Stimulated activated CD4-positive, alpha-beta T cell treated with anti-CD3 and anti-CD28 coated beads, Interleukin-12 subunit alpha, Interleukin-12 subunit beta, amount 100 ng/mL, for 24 hours (primary cell): Measurements from ENCODE around the gene CXCL16.
"Not testable (repeated sequence)": the region's sequence is repeated elsewhere in the genome, so short reads cannot be mapped to it uniquely, and the experiment has no call there.

Experiments used
- DNase-seq, 2 experiments: peaks; one replicate each; pipeline ENCODE4 v3.0.0-alpha.2; 2020; ENCODE audit warnings: low read depth in 2 of 2

CXCL16 gene

DNA sequence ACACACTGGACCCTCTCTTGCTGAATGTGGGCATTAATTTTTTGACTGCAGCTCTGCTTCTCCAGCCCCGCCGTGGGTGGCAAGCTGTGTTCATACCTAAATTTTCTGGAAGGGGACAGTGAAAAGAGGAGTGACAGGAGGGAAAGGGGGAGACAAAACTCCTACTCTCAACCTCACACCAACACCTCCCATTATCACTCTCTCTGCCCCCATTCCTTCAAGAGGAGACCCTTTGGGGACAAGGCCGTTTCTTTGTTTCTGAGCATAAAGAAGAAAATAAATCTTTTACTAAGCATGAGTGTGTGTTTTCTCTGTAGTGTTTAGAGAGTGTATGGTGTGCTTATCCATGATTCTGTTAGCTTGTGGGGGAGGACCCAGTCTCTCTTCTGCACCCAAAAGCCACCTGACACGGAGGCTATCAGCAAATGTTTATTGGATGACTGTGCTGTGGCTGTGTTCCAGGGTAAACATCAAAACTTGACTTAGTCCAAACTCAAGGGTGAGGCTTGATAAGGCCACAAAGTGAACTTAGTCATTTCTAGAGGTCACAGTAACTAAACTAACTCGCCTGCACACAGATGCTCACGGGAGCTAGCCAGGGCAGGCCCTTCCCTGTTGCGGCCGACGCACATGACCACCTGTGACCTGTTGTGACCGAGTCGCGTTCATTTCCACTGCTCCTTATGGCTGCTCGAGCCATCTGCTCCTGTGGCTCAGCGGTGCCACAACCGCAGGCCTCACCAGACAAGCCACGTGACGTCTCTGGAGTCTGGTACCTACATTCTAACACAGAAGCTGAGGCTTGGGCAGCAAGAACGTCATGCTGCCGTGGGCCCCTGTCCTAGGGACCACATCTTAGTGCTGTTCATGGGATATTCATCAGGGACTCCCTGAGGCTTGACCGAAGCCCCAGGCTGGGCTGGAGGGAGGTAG is 18.3 kb downstream of the CXCL16 start:
- no peak for DNase-seq

DNA sequence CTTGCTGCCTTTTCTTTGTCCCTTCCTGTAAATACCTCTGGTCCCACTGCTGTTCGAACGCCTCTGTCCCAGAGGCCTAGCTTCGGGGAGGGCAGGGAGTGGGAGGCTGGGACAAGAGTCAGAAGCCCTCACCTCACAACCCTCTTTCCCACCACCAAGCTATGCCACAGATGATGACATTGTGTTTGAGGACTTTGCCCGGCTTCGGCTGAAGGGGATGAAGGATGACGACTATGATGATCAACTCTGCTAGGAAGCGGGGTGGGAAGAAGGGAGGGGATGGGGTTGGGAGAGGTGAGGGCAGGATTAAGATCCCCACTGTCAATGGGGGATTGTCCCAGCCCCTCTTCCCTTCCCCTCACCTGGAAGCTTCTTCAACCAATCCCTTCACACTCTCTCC is 18.9 kb downstream of the CXCL16 start:
- DNase-seq: no peak

DNA sequence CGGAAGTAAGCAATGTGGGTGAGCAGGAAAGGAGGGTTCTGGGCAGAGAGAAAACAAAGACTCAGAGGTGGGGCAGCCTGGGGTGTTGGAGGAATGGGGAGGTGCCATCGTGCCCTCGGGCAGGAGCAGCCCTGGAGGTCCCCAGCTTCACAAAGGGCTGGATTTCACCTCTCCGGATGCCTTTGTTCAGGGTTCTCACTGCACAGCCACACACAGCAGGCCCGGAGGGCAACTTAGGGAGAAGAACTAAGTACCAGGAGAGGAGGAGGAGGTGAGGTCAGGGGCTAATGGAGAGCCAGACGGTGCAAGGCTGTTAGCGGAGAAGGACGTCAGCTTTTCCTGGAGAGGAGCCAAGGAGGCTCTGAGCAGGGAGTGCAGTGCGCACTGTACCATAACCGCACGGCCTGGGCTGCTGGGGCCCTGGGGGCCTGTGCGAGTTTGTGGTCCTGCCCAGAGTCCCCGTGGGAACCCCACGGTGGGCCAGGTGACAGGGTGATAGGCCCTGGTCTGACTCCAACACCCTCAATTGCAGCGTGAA is 20.0 kb downstream of the CXCL16 start:
- DNase-seq: no peak

DNA sequence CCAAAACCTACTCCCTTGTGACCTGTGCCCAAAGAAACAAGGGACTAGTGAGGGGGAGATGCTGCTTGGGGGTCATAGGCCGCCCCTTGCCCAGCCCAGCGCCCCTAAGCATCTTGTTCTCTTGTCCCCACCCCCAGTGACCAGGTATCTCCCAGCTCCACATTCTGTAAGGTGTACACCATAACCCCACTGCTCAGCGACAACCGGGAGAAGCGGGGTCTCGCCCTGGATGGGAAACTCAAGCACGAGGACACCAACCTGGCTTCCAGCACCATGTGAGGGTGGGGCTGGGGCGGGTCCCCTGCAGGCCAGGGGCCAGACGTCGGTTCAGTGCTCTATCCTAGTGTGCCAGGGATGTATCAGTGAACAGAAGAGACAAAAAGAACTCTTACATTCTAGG is 20.6 kb downstream of the CXCL16 start:
- no peak for DNase-seq

DNA sequence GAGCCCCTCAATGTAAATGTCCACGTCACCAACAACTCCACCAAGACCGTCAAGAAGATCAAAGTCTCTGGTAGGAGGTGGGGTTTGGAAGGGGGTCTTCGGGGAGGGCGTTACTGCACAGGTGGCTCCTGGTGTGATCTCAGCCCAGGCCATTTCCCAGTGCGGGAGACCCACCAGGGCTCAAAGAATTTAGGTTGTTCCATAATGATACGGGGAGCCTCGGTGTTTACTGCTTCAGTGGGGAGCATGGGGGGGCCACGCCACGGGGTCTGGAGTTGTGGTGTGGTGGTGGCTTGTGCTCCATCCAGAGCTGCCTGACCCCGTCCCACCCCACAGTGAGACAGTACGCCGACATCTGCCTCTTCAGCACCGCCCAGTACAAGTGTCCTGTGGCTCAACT is 21.5 kb downstream of the CXCL16 start:
- no peak for DNase-seq

DNA sequence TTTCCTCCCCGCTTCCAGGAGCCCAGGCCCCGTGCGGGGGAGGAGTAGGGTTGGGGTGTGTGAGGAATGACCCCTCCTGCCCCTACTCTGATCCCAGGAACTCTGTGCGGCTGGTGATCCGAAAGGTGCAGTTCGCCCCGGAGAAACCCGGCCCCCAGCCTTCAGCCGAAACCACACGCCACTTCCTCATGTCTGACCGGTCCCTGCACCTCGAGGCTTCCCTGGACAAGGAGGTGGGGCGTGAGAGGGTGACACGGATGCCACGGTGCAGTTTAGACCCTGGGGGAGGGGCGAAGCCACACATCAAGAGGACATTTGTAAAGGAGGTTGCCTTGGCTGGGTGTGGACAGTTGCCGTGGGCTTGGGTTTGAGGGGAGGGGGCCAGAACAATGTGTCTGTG is 21.9 kb downstream of the CXCL16 start:
- no peak for DNase-seq

DNA sequence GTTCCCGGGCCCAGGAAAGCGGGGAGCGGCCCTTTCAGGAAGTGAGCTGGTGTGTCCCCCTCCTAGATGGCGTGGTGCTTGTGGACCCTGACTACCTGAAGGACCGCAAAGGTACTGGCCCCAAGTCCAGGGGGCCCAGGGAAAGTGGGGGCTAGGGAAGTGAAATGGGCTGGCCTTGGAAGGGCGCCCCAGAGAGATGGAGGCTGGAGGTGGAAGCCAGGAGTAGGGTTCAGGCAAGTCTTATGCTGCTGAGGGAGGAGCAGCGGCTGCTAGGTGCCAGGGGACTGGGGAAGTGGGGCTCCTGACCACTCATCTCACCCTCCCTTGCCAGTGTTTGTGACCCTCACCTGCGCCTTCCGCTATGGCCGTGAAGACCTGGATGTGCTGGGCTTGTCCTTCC is 23.6 kb downstream of the CXCL16 start:
- DNase-seq: no peak

DNA sequence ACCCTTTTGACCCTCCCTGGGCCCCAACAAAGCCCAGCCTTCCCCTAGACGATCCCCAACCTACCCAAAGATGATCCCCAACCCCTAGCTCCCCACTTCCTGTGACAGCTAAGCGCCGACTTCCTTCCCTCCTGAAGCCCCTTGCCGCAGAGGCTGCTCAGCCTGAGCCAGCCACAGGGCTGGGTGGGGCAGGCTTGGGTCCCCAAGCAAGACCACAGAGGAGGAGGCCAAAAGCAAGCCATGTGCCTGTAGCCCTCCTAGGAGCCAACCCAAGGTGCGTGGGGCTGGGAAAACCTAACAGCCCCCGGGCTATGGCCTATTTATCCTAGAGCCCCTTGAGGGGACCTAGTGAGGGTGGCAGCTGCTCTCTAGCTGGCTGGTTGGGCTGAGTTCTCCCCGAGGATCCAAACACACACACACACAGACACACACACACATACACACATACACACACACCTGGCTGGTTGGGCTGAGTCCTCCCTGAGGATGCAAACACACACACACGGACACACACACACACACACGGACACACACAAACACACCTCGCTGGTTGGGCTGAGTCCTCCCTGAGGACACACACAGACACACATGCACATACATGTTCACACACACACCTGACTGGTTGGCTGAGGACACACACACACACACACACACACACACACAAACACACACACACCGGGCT is 24.5 kb downstream of the CXCL16 start:
- peak in 1 of 2 experiments; percentile 26 for DNase-seq

DNA sequence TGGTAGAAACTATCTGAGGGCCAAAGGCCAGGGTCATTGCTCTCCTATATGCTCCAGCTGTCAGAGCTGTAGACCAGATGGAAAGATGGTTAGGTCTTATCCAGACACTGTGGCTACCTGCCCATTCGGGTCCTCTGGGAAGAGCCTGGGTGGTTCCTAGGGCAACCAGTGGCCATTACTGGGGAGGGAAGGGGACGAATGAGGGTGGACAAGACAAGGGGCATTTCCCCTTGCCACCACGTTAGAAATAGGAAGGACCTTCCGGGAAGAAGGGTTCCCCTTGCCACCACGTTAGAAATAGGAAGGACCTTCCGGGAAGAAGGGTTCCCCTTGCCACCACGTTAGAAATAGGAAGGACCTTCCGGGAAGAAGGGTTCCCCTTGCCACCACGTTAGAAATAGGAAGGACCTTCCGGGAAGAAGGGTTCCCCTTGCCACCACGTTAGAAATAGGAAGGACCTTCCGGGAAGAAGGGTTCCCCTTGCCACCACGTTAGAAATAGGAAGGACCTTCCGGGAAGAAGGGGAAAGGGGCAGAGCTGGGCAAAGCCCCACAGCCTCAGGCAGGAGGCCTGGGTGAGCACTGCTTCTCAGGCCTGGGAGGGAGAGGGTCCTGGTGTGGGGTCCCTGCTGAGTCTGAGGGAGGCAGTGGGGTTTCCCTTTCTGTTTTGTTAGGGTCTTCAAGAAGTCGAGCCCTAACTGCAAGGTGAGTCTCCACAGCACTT is 25.2 kb downstream of the CXCL16 start:
- DNase-seq: not testable (repeated sequence)

DNA sequence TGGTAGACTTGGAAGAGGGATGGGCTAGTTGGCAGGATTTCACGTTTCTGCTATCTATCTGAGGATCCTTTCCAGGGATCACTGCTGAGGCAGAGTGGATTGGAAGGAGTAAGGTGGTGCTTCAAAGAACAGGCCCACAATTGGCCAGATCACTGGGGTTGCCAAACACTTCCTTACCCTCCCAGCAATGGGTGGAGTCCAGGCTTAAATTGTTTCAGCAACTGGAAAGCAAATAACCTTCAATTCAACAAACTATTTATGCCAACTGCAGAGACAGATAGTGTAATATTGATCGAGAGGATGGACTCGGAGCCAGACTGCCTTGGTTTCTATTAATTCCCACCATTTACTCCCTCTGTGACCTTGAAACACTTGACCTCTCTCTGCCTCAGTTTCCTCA is 27.2 kb downstream of the CXCL16 start:
- DNase-seq: no peak

DNA sequence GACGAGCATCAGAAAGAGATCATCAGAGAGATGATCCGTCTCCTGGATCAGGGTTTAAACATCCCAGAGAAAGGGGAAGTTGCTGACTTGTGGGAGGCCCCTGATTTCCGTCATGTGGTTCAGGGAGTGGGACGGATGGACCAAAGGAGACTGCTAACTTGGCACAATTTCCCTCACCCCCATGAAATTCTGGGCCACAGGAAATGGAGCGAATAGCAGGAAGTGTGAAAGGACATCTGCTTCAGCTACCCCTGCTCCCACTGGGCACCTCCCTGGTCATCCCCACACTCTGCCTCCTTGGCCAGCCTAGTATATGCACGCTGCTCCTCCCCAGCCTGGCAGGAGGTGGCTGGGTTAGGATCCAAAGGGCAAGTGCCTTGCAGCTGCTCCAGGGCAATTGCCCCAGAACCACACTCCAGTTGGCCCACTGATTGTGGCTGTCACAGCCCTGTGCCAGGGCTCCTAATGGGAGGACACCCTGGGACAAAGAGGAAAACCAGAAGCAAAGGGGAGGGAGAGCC is 28.0 kb downstream of the CXCL16 start:
- no peak for DNase-seq

DNA sequence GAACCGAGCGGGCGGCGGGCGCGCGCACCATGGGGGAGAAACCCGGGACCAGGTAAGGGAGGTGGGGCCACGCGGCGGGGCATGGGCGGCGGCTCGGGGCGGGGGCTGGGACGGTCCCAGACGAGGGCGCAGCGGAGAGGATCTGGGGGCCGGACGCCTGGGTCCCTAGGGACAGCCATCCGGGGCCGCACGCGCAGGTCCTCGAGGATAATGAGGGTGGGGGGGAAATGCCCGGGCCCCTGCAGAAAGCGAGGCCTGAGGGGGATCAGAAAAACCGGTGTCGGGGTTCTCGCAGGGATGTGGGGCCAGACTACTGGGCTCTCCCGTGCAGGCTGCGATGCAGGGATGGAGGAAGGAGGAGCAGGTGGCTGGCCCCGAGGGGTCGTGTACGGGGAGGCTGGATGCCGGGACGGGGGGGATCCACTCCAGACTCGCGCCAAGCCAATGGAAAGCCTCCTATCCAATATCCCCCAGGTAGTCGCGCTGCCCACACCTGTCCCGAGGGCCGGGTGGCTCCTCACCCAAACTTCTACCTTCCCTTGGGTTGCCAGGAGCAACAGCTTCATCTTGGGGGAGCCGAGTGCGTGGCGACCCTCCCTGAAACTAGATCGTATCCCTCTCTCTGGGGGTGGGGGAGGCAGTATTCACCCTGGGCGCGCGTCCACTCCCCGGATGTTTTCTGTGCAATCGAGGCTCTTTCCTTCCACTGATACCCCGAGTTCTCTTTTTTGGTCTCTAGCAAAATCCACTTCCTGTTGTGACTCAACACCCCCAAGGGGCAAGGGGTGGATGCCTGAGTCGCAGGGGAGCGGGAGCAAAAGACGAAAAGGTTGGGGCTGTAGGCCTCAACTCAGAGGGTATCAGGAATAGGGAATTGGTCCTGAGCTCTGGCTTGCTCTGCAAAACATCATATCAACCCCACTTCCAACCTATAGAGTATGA is 28.8 kb downstream of the CXCL16 start:
- DNase-seq: peak; percentile 25

DNA sequence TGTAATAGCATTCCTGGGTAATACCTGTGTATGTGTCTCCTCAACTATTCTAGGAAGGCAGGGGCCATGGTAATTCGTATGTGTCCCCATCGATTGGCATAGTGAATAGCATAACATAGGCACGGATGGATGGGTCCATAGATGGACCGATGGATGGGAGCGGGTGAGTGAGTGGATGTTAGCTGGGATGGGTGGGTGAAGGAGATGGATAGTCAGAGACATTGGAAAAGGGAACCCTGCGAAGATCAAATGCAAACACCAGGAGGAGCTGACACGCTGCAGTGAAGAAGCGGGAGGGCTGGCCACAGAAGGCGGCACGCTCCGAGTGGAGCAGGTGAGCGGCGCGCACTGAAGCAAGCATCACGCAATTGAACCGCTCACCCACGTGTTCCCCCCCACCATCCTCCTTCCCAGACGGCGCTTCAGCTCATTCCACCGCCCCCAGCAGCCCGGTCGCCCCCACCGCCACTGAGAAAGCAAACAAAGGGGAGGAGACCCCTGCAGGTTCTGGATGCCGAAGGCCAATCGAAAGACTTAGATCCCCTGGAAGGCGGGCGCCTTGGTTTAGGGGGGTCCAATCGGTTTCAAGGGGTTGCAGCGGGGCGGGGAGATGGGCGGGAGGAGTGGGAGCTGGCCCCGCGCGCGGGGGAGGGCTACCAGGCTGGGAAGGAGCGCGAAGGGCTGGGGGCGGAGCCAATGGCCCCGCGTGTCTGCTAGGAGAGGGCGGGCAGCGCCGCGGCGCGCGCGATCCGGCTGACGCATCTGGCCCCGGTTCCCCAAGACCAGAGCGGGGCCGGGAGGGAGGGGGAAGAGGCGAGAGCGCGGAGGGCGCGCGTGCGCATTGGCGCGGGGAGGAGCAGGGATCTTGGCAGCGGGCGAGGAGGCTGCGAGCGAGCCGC is 29.7 kb downstream of the CXCL16 start, which contains the start of gene ARRB2:
TSS of gene ARRB2 (plus strand) at position 839 of the 899 bp plus-strand sequence. CDS start 90 bp downstream, outside the sequence.
- DNase-seq: peak; percentile 96 to 97

DNA sequence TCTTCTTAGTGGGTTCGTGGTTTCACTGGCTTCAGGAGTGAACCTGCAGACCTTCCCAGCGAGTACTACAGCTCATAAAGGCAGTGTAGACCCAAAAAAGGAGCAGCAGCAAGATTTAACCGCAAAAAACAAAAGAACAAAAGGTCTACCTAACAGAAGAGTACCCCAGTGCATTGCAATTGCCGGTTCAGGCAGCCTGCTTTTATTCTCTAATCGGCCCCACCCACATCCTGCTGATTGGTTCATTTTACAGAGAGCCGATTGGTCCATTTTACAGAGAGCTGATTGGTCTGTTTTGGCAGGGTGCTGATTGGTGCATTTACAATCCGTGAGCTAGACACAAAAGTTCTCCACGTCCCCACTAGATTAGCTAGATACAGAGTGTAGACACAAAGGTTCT is 31.3 kb downstream of the CXCL16 start:
- DNase-seq: peak in 1 of 2 experiments; percentile 49

DNA sequence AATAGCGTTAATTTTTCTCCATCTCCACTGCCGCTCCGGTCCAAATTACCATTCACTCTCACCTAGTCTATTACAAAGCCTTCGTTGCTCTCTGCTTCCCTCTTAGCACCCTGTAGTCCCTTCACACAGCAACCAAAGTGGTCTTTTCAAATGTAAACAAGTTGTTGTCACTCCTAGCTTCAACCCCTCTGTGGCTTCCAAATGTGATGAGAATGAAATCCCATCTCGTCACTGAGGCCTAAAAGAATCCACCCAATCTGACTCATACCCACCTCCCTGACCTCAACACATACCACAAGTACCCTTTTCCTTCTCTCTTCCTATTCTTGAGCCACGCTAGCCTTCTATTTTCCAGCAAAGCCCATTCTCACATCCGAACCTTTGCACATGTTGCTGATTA is 33.6 kb downstream of the CXCL16 start:
- DNase-seq: no peak

DNA sequence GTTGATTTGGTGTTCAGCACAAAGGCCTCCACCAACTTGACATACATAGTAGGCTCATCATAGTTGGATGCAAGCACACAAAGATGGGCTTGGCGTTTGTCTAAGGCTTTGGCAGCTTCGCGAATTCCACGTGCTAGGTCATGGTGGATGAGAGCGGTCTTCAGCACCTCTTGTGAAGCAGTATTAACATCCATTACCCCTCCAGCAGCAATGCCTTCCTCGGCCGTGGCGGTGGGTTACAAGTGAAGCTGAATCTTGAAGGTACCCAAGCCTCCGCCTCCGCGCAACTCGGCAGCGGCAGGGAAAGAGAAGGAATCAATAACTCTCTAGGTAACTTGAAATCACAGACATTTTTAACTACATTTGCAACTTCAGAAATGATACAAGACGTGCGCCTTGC is 34.7 kb downstream of the CXCL16 start:
- DNase-seq: no peak

DNA sequence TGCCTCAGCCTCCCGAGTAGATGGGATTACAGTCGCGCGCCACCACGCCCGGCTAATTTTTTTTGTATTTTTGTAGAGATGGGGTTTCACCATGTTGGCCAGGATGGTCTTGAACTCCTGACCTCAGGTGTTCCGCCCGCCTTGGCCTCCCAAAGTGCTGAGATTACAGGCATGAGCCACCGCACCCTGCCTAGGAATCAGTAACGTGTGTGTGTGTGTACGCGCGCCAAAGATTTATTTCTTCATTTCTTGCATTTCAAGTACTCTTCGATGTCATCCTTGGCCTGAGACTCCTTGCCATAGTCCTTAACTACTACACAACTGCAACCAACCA is 35.2 kb downstream of the CXCL16 start:
- not testable (repeated sequence) for DNase-seq

DNA sequence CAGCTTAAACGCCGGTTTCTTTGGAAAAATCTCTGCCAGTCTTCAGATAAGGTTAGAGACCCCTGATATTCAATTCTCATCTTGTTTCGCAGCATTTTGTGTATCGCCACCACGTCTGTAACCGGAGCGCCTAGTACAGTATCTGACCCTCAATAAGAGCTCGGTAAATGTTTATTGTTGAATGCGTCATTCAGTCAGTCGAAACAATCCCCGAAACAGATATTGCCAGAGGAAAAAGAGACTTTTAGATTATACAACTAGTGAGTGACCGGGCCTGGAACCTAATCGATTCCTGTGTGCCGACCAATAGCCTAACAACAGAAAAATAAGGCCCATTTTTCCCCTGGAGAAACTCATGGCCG is 36.4 kb downstream of the CXCL16 start:
- DNase-seq: no peak

DNA sequence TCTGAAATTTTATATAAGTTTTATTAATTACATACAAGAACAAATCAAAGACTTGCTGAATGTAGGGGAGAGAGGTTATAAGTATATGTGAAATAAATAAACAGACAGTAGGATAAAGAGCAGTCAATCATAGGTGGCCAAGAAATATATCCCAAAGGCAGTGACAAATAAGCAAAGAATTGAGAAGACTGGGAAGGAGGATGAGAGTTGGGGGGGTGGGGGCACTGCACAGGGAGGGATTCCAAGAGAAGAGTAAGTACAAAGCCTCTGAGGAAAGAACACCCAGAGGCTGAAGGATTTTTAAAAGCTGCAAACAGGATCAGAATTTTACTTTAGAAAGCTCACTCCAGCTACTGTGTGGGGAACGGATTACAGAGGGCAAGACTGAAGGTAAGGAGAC is 38.6 kb downstream of the CXCL16 start:
- DNase-seq: no peak
